ENCODE data around the gene RANBP1. TPM values are rescaled to one million over a fixed set of nuclear protein-coding genes. Genes with fewer than 3 reads are reported as not detected.

The RANBP1 gene
- total and polyA plus RNA-seq, 9 of the 15 experiments (the other 6 are each of a cell fraction or from before 2014, with no cell fraction given), result 162 to 2,891 (median 1,289) TPM

DNA sequence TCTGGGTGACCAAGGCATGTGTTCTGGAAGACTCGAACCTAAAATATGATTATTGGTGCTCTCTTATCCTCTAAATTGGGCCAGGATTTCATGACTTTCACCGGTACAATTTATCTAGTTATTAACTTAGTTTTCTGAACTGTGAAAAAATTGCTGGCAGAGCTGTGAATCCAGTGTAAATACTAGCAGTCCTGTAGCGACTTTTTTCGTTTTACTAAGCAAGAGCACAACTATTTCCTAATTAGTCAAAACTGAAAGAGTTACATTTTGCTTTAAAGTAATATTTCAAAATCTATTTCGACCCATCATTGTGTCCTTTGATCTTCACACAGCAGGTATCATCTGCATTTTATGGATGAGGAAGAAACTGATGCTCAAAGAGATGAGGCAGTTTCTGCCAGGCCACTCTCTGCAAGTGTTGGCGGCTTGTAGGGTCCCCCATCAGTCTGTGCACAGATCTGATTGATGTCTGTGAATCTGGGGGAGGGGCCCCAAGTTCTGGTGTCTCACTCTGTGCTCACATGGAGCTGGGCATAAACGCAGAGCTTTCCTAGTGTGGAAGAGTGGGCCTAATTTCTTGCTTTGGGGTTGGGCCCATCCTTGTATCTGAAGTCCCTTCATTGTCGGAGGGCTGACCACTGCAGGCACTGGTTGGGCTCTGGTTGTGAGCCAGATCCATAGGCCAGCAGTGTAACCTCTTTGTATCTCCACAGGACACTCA is 2.6 kb downstream of the RANBP1 start (continued):
- TF ChIP-seq CTBP1 (IDR thresholded peaks at IDR 0.05; ENCODE audit: borderline replicate concordance) (no peak), HDAC6 (IDR thresholded peaks at IDR 0.05; ENCODE audit: low read depth, low read length) (peak; percentile 69; the same call in 1 of the 2 replicates), ARID1B (IDR thresholded peaks at IDR 0.05) (no peak), MCM7 (IDR thresholded peaks at IDR 0.05) (no peak), SMC3 (conservative IDR thresholded peaks at IDR 0.05; ENCODE audit: insufficient read depth, low read depth, low read length) (0 out of 2 replicates have a peak, but pooled peaks have one; percentile 8), DNMT1 (IDR thresholded peaks at IDR 0.05) (no peak), MAZ (CRISPR knock-in tag; conservative IDR thresholded peaks at IDR 0.05 in 1 of 2, IDR thresholded peaks at IDR 0.05 in 1 of 2) (peak in 1 of 2 experiments; percentile 60; a peak in 1 of 4 replicates), ZNF436 (CRISPR knock-in tag; IDR thresholded peaks at IDR 0.05) (no peak), ZC3H8 (IDR thresholded peaks at IDR 0.05) (peak; percentile 82; the same call in 1 of the 2 replicates), PHTF2 (CRISPR knock-in tag; IDR thresholded peaks at IDR 0.05) (no peak), ZNF830 (CRISPR knock-in tag; IDR thresholded peaks at IDR 0.05) (no peak), FOXA3 (CRISPR knock-in tag; conservative IDR thresholded peaks at IDR 0.05 in 1 of 2, IDR thresholded peaks at IDR 0.05 in 1 of 2) (0 out of 4 replicates have a peak, but pooled peaks of 1 of the 2 experiments have one; percentile 26), ARID2 (IDR thresholded peaks at IDR 0.05) (no peak), ELF2 (CRISPR knock-in tag; IDR thresholded peaks at IDR 0.05) (no peak), CREBBP (IDR thresholded peaks at IDR 0.05; ENCODE audit: low read depth, low read length) (no peak), HDAC8 (tag; IDR thresholded peaks at IDR 0.05) (no peak)
- TF ChIP-seq, protein P1, sequence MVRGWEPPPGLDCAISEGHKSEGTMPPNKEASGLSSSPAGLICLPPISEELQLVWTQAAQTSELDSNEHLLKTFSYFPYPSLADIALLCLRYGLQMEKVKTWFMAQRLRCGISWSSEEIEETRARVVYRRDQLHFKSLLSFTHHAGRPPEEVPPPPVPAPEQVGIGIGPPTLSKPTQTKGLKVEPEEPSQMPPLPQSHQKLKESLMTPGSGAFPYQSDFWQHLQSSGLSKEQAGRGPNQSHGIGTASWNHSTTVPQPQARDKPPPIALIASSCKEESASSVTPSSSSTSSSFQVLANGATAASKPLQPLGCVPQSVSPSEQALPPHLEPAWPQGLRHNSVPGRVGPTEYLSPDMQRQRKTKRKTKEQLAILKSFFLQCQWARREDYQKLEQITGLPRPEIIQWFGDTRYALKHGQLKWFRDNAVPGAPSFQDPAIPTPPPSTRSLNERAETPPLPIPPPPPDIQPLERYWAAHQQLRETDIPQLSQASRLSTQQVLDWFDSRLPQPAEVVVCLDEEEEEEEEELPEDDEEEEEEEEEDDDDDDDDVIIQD (CRISPR knock-in tag; IDR thresholded peaks at IDR 0.05), result no peak
- TF ChIP-seq, protein P2, sequence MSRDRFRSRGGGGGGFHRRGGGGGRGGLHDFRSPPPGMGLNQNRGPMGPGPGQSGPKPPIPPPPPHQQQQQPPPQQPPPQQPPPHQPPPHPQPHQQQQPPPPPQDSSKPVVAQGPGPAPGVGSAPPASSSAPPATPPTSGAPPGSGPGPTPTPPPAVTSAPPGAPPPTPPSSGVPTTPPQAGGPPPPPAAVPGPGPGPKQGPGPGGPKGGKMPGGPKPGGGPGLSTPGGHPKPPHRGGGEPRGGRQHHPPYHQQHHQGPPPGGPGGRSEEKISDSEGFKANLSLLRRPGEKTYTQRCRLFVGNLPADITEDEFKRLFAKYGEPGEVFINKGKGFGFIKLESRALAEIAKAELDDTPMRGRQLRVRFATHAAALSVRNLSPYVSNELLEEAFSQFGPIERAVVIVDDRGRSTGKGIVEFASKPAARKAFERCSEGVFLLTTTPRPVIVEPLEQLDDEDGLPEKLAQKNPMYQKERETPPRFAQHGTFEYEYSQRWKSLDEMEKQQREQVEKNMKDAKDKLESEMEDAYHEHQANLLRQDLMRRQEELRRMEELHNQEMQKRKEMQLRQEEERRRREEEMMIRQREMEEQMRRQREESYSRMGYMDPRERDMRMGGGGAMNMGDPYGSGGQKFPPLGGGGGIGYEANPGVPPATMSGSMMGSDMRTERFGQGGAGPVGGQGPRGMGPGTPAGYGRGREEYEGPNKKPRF (IDR thresholded peaks at IDR 0.05; ENCODE audit: low read depth, low read length), result no peak
- TF ChIP-seq, protein P3, sequence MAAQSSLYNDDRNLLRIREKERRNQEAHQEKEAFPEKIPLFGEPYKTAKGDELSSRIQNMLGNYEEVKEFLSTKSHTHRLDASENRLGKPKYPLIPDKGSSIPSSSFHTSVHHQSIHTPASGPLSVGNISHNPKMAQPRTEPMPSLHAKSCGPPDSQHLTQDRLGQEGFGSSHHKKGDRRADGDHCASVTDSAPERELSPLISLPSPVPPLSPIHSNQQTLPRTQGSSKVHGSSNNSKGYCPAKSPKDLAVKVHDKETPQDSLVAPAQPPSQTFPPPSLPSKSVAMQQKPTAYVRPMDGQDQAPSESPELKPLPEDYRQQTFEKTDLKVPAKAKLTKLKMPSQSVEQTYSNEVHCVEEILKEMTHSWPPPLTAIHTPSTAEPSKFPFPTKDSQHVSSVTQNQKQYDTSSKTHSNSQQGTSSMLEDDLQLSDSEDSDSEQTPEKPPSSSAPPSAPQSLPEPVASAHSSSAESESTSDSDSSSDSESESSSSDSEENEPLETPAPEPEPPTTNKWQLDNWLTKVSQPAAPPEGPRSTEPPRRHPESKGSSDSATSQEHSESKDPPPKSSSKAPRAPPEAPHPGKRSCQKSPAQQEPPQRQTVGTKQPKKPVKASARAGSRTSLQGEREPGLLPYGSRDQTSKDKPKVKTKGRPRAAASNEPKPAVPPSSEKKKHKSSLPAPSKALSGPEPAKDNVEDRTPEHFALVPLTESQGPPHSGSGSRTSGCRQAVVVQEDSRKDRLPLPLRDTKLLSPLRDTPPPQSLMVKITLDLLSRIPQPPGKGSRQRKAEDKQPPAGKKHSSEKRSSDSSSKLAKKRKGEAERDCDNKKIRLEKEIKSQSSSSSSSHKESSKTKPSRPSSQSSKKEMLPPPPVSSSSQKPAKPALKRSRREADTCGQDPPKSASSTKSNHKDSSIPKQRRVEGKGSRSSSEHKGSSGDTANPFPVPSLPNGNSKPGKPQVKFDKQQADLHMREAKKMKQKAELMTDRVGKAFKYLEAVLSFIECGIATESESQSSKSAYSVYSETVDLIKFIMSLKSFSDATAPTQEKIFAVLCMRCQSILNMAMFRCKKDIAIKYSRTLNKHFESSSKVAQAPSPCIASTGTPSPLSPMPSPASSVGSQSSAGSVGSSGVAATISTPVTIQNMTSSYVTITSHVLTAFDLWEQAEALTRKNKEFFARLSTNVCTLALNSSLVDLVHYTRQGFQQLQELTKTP (IDR thresholded peaks at IDR 0.05; ENCODE audit: low read depth in 1 of 2, partially characterized antibody in 2 of 2), result peak in 1 of 2 experiments; percentile 28

Measured in K562 (cell line).